GM12864 (cell line): Measurements from ENCODE around the gene EMD.
A peak's percentile ranks its signal among the peaks of the same experiment; 100 is the strongest.

Experiments
- DNase-seq: peaks from one replicate; pipeline ENCODE4 v3.0.0-alpha.2; 2011; ENCODE audit warnings: low read depth
- H3K4me3 ChIP-seq: 2 replicates; pipeline ENCODE4 v1.5.1; 2011; ENCODE audit warnings: mild to moderate bottlenecking, low read depth, low read length, control low read depth
- TF ChIP-seq, protein P1 (sequence below): IDR thresholded peaks from 2 replicates; pipeline ENCODE4 v1.5.1; 2011; ENCODE audit warnings: low read depth, mild to moderate bottlenecking, moderate library complexity, low read length, control low read depth, inconsistent platforms; ENCODE audit errors: missing control alignments

EMD gene

GRCh38 chrX:154373340-154374306 lies 5.5 kb upstream of the EMD start:
- TF ChIP-seq, protein P1, sequence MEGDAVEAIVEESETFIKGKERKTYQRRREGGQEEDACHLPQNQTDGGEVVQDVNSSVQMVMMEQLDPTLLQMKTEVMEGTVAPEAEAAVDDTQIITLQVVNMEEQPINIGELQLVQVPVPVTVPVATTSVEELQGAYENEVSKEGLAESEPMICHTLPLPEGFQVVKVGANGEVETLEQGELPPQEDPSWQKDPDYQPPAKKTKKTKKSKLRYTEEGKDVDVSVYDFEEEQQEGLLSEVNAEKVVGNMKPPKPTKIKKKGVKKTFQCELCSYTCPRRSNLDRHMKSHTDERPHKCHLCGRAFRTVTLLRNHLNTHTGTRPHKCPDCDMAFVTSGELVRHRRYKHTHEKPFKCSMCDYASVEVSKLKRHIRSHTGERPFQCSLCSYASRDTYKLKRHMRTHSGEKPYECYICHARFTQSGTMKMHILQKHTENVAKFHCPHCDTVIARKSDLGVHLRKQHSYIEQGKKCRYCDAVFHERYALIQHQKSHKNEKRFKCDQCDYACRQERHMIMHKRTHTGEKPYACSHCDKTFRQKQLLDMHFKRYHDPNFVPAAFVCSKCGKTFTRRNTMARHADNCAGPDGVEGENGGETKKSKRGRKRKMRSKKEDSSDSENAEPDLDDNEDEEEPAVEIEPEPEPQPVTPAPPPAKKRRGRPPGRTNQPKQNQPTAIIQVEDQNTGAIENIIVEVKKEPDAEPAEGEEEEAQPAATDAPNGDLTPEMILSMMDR: peak; percentile 44
- peak overlapping the region; percentile 59 for H3K4me3 ChIP-seq

GRCh38 chrX:154374313-154375155 lies 4.6 kb upstream of the EMD start, which contains the start of gene FLNA:
Gene FLNA (minus strand): TSS chrX:154374634. CDS start chrX:154371245, 3,389 bp downstream.
- H3K4me3 ChIP-seq: peak within 1 kb of the TSS; percentile 59
- TF ChIP-seq, protein P1: no peak
- DNase-seq: no peak

More at GRCh38 chrX:154373340-154374306, 5.5 kb upstream of the EMD start:
- no peak for DNase-seq

DNA sequence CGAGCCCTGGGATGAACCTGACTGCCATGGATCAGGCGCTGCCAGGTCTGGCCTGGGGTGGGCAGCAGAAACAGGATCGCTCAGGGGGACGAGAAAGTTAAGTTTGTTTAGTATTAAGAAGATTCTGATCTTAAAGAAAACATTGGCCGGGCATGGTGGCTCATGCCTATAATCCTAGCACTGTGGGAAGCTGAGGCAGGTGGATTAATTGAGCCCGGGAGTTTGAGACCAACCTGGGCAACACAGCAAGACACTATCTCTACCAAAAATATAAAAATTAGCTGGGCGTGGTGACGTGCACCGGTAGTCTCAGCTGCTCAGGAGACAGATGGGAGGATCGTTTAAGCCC lies 4.0 kb upstream of the EMD start:
- peak overlapping the region; percentile 46 for H3K4me3 ChIP-seq
- TF ChIP-seq, protein P1: no peak
- DNase-seq: no peak

GRCh38 chrX:154376774-154377173 lies 2.3 kb upstream of the EMD start:
- TF ChIP-seq, protein P1: no peak
- H3K4me3 ChIP-seq: no peak overlapping the region
- DNase-seq: no peak

- no peak for DNase-seq
- H3K4me3 ChIP-seq: peak overlapping the region; percentile 68
- TF ChIP-seq, protein P1: no peak
Measured at GRCh38 chrX:154378059-154378798, 866 bp upstream of the EMD start.

DNA sequence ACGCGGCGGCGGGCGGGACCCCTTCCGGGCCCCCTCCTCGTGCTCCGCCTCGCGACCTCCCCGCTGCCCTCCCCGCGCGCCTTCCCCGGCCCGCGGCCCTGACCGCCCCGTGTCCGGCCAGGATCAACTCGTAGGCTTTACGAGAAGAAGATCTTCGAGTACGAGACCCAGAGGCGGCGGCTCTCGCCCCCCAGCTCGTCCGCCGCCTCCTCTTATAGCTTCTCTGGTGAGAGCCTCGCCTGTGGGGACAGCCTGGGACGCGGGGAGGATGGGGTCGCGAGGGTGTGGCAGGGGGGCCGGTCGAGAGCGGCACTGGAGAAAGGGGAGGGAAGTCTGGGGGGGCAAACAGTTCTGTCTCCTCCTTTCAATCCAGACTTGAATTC lies 465 bp downstream of the EMD start:
- peak overlapping the region; percentile 88 for H3K4me3 ChIP-seq
- TF ChIP-seq, protein P1: no peak
- no peak for DNase-seq
